Measurements from ENCODE around the gene XXYLT1. TPM values are rescaled to one million over a fixed set of nuclear protein-coding genes. Genes with fewer than 3 reads are reported as not detected.

Gene XXYLT1
- total RNA-seq, 1 experiment from 2014 or later = 27.2 TPM

- no peak overlapping the region for H3K4me3 ChIP-seq
- no peaks in the 10 kb centered on the region for H3K36me3 ChIP-seq
- no peak overlapping the region for H3K27ac ChIP-seq
- no peak for DNase-seq (ENCODE audit: low read depth in 1 of 2, low spot score in 2 of 2)
- no peaks in the 10 kb centered on the region for H3K27me3 ChIP-seq (replicated peaks)
- H3K4me1 ChIP-seq (replicated peaks) = peaks cover 64% of the 10 kb centered on the region
- no peaks in the 10 kb centered on the region for H3K9me3 ChIP-seq (replicated peaks)
Observed at GRCh38 chr3:195155570-195156241, 115.3 kb downstream of the XXYLT1 start.

- no peaks in the 10 kb centered on the region for H3K27me3 ChIP-seq (replicated peaks)
- DNase-seq (ENCODE audit: low read depth in 1 of 2, low spot score in 2 of 2) = peak; percentile 74 to 83
- no peaks in the 10 kb centered on the region for H3K36me3 ChIP-seq
- H3K4me3 ChIP-seq = no peak overlapping the region
- H3K27ac ChIP-seq = peak overlapping the region; percentile 46
- peaks cover 64% of the 10 kb centered on the region for H3K4me1 ChIP-seq (replicated peaks)
- H3K9me3 ChIP-seq (replicated peaks) = no peaks in the 10 kb centered on the region
Observed at GRCh38 chr3:195154793-195155535, 116.0 kb downstream of the XXYLT1 start.

GRCh38 chr3:195154111-195154791, 116.7 kb downstream of the XXYLT1 start:
- Histone ChIP-seq H3K4me3 (no peak overlapping the region), H3K27ac (peak overlapping the region; percentile 46), H3K9me3 (replicated peaks) (no peaks in the 10 kb centered on the region), H3K4me1 (replicated peaks) (peaks cover 59% of the 10 kb centered on the region), H3K36me3 (no peaks in the 10 kb centered on the region), H3K27me3 (replicated peaks) (no peaks in the 10 kb centered on the region)
- peak in 1 of 2 experiments; percentile 48 for DNase-seq (ENCODE audit: low read depth in 1 of 2, low spot score in 2 of 2)

GRCh38 chr3:195153653-195154052, 117.3 kb downstream of the XXYLT1 start:
- Histone ChIP-seq H3K27me3 (replicated peaks) (no peaks in the 10 kb centered on the region), H3K4me1 (replicated peaks) (peaks cover 59% of the 10 kb centered on the region), H3K4me3 (no peak overlapping the region), H3K9me3 (replicated peaks) (no peaks in the 10 kb centered on the region), H3K27ac (0 out of 2 replicates have a peak overlapping the region, but pooled peaks have one; percentile 18), H3K36me3 (no peaks in the 10 kb centered on the region)
- no peak for DNase-seq (ENCODE audit: low read depth in 1 of 2, low spot score in 2 of 2)

GRCh38 chr3:195153130-195153529, 117.8 kb downstream of the XXYLT1 start:
- Histone ChIP-seq H3K27ac (no peak overlapping the region), H3K9me3 (replicated peaks) (no peaks in the 10 kb centered on the region), H3K27me3 (replicated peaks) (no peaks in the 10 kb centered on the region), H3K4me1 (replicated peaks) (peaks cover 59% of the 10 kb centered on the region), H3K36me3 (no peaks in the 10 kb centered on the region), H3K4me3 (no peak overlapping the region)
- no peak for DNase-seq (ENCODE audit: low read depth in 1 of 2, low spot score in 2 of 2)

- H3K36me3 ChIP-seq = no peaks in the 10 kb centered on the region
- peaks cover 68% of the 10 kb centered on the region for H3K4me1 ChIP-seq (replicated peaks)
- DNase-seq (ENCODE audit: low read depth in 1 of 2, low spot score in 2 of 2) = peak; percentile 54 to 60
- peak overlapping the region; percentile 61 for H3K27ac ChIP-seq
- no peak overlapping the region for H3K4me3 ChIP-seq
- no peaks in the 10 kb centered on the region for H3K27me3 ChIP-seq (replicated peaks)
- no peaks in the 10 kb centered on the region for H3K9me3 ChIP-seq (replicated peaks)
Observed at GRCh38 chr3:195151866-195152541, 119.0 kb downstream of the XXYLT1 start.

GRCh38 chr3:195151402-195151801, 119.6 kb downstream of the XXYLT1 start:
- Histone ChIP-seq H3K27me3 (replicated peaks) (no peaks in the 10 kb centered on the region), H3K4me1 (replicated peaks) (peaks cover 71% of the 10 kb centered on the region), H3K27ac (peak overlapping the region; percentile 63)

GRCh38 chr3:195150181-195151118, 120.5 kb downstream of the XXYLT1 start:
- H3K9me3 ChIP-seq (replicated peaks) = no peaks in the 10 kb centered on the region
- peak overlapping the region; percentile 21 for H3K4me3 ChIP-seq
- H3K27ac ChIP-seq = peak overlapping the region; percentile 63
- H3K36me3 ChIP-seq = no peaks in the 10 kb centered on the region
- H3K4me1 ChIP-seq (replicated peaks) = peaks cover 66% of the 10 kb centered on the region
- peak; percentile 52 to 64 for DNase-seq (ENCODE audit: low read depth in 1 of 2, low spot score in 2 of 2)
- H3K27me3 ChIP-seq (replicated peaks) = no peaks in the 10 kb centered on the region

More at GRCh38 chr3:195151402-195151801, 119.6 kb downstream of the XXYLT1 start:
- Histone ChIP-seq H3K9me3 (replicated peaks) (no peaks in the 10 kb centered on the region), H3K4me3 (no peak overlapping the region), H3K36me3 (no peaks in the 10 kb centered on the region)
- no peak for DNase-seq (ENCODE audit: low read depth in 1 of 2, low spot score in 2 of 2)

- Histone ChIP-seq H3K36me3 (no peaks in the 10 kb centered on the region), H3K27me3 (replicated peaks) (no peaks in the 10 kb centered on the region), H3K27ac (no peak overlapping the region), H3K4me1 (replicated peaks) (peaks cover 56% of the 10 kb centered on the region), H3K9me3 (replicated peaks) (no peaks in the 10 kb centered on the region), H3K4me3 (no peak overlapping the region)
- no peak for DNase-seq (ENCODE audit: low read depth in 1 of 2, low spot score in 2 of 2)
Observed at GRCh38 chr3:195149292-195150030, 121.5 kb downstream of the XXYLT1 start.

GRCh38 chr3:195148549-195148948, 122.4 kb downstream of the XXYLT1 start:
- H3K9me3 ChIP-seq (replicated peaks) = no peaks in the 10 kb centered on the region
- no peak for DNase-seq (ENCODE audit: low read depth in 1 of 2, low spot score in 2 of 2)
- no peaks in the 10 kb centered on the region for H3K27me3 ChIP-seq (replicated peaks)
- no peak overlapping the region for H3K27ac ChIP-seq
- H3K36me3 ChIP-seq = no peaks in the 10 kb centered on the region
- peaks cover 47% of the 10 kb centered on the region for H3K4me1 ChIP-seq (replicated peaks)
- no peak overlapping the region for H3K4me3 ChIP-seq

- Histone ChIP-seq H3K27ac (no peak overlapping the region), H3K36me3 (no peaks in the 10 kb centered on the region)
- DNase-seq (ENCODE audit: low read depth in 1 of 2, low spot score in 2 of 2) = peak in 1 of 2 experiments; percentile 45
Observed at GRCh38 chr3:195147649-195148080, 123.3 kb downstream of the XXYLT1 start.

GRCh38 chr3:195146131-195146530, 124.8 kb downstream of the XXYLT1 start:
- no peak for DNase-seq (ENCODE audit: low read depth in 1 of 2, low spot score in 2 of 2)
- Histone ChIP-seq H3K27ac (no peak overlapping the region), H3K4me3 (no peak overlapping the region), H3K4me1 (replicated peaks) (peaks cover 26% of the 10 kb centered on the region), H3K9me3 (replicated peaks) (no peaks in the 10 kb centered on the region), H3K36me3 (no peaks in the 10 kb centered on the region), H3K27me3 (replicated peaks) (no peaks in the 10 kb centered on the region)

More at GRCh38 chr3:195147649-195148080, 123.3 kb downstream of the XXYLT1 start:
- H3K9me3 ChIP-seq (replicated peaks) = no peaks in the 10 kb centered on the region
- peaks cover 39% of the 10 kb centered on the region for H3K4me1 ChIP-seq (replicated peaks)
- no peaks in the 10 kb centered on the region for H3K27me3 ChIP-seq (replicated peaks)
- no peak overlapping the region for H3K4me3 ChIP-seq
